ENCODE data around the gene BCL7A. TPM values are rescaled to one million over a fixed set of nuclear protein-coding genes. Genes with fewer than 3 reads are reported as not detected.

The BCL7A gene
- total and polyA plus RNA-seq, 2 of the 8 experiments (the other 6 are each of a cell fraction or from before 2014, with no cell fraction given): 11.9 to 12.7 TPM

DNA sequence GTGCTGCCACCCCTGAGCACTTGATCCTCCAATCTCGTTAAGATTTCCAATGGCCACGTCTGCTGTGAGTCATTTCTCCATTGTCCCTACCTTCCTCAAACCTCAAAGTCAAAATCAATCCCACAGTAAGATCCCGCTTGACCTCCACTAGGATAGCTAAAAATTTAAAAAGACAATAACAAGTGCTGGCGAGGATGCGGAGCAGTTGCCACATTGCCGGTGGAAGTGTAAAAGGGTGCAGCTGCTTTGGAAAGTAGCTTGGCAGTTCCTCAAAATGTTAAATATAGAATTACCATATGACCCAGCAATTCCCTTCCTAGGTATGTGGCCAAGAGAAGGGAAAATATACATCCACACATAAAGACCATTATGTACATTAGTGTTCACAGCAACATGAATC, 9.5 kb upstream of the BCL7A start:
- Histone ChIP-seq H3K23ac (ENCODE audit: insufficient read length) (no peak overlapping the region), H2AK5ac (ENCODE audit: low read depth, low read length) (no peak overlapping the region), H3K4ac (replicated peaks; ENCODE audit: insufficient read length, low read depth, low read length) (no peak overlapping the region), H3K14ac (ENCODE audit: insufficient read length) (no peak overlapping the region), H3K4me1 (replicated peaks in 1 of 4; ENCODE audit: control insufficient read depth in 3 of 4, insufficient read depth in 4 of 4, low read length in 3 of 4) (no peaks in the 10 kb centered on the region), H3K27ac (ENCODE audit: low read depth, low read length) (no peak overlapping the region), H3K9me3 (ENCODE audit: insufficient read depth in 2 of 2, low read depth in 1 of 2, low read length in 1 of 2) (no peaks in the 10 kb centered on the region), H2BK120ac (replicated peaks; ENCODE audit: low read depth, low read length) (no peak overlapping the region), H2BK5ac (ENCODE audit: low read depth, low read length) (no peak overlapping the region), H4K5ac (ENCODE audit: insufficient read length, low read depth, low read length) (no peak overlapping the region), H3K4me3 (ENCODE audit: extremely low read depth in 1 of 4, insufficient read depth in 2 of 4, low read depth in 3 of 4, low read length in 4 of 4) (no peak overlapping the region), H3K56ac (replicated peaks; ENCODE audit: insufficient read length, low read depth, low read length) (no peak overlapping the region), H3K9ac (replicated peaks in 1 of 4; ENCODE audit: extremely low read depth in 1 of 4, low read depth in 3 of 4, low read length in 3 of 4) (no peak overlapping the region), H3K23me2 (ENCODE audit: low read depth, low read length) (no peaks in the 10 kb centered on the region), H4K8ac (ENCODE audit: extremely low read depth, insufficient read depth, low read length) (no peak overlapping the region), H2BK15ac (ENCODE audit: low read length) (no peak overlapping the region), H3K36me3 (ENCODE audit: control insufficient read depth in 2 of 4, insufficient read depth in 4 of 4, low read length in 3 of 4) (no peaks in the 10 kb centered on the region), H2AFZ (ENCODE audit: low read length) (no peak overlapping the region), H4K91ac (replicated peaks; ENCODE audit: insufficient read length, low read length) (no peak overlapping the region), H3K18ac (ENCODE audit: extremely low read depth, low read length) (no peak overlapping the region), H3K27me3 (replicated peaks in 1 of 4; ENCODE audit: control insufficient read depth in 3 of 4, extremely low read depth in 1 of 4, insufficient read depth in 3 of 4, low read length in 3 of 4) (no peaks in the 10 kb centered on the region), H3K79me2 (ENCODE audit: control insufficient read depth in 1 of 2, insufficient read depth in 2 of 2, low read length in 2 of 2) (no peaks in the 10 kb centered on the region), H2BK20ac (ENCODE audit: low read length) (no peak overlapping the region), H4K20me1 (replicated peaks in 1 of 2; ENCODE audit: control insufficient read depth in 1 of 2, insufficient read depth in 2 of 2, low read length in 2 of 2) (no peaks in the 10 kb centered on the region), H3K4me2 (ENCODE audit: insufficient read depth in 1 of 2, low read depth in 2 of 2, low read length in 2 of 2) (no peak overlapping the region), H2BK12ac (ENCODE audit: low read depth, low read length) (no peak overlapping the region), H3K79me1 (ENCODE audit: low read depth, low read length) (no peaks in the 10 kb centered on the region)
- no peak for FAIRE-seq
- DNase-seq (ENCODE audit: low read depth in 1 of 2, low spot score in 2 of 2): no peak
- no peak for TF ChIP-seq GABPA (IDR thresholded peaks at IDR 0.05; ENCODE audit: borderline replicate concordance, insufficient read depth, low read length)
- TF ChIP-seq FOSL1 (IDR thresholded peaks at IDR 0.05; ENCODE audit: insufficient read depth, low read depth, low read length): no peak
- TF ChIP-seq SIX5 (IDR thresholded peaks at IDR 0.05; ENCODE audit: low read depth, low read length): no peak
- TF ChIP-seq TAF1 (IDR thresholded peaks at IDR 0.05; ENCODE audit: low read depth, low read length): no peak
- TF ChIP-seq BCL11A (IDR thresholded peaks at IDR 0.05; ENCODE audit: low read depth in 2 of 2, low read length in 2 of 2): no peak
- TF ChIP-seq CHD2 (IDR thresholded peaks at IDR 0.05; ENCODE audit: low read length): no peak
- TF ChIP-seq JUN (IDR thresholded peaks at IDR 0.05; ENCODE audit: low read depth, low read length): no peak
- no peak for TF ChIP-seq SIRT6 (IDR thresholded peaks at IDR 0.05; ENCODE audit: low read length)
- TF ChIP-seq NRF1 (IDR thresholded peaks at IDR 0.05; ENCODE audit: low read depth, low read length): no peak
- no peak for TF ChIP-seq SAP30 (IDR thresholded peaks at IDR 0.05; ENCODE audit: insufficient read depth, insufficient replicate concordance, low read length)
- TF ChIP-seq CTBP2 (IDR thresholded peaks at IDR 0.05; ENCODE audit: borderline replicate concordance, insufficient read depth, insufficient read length, low read length): no peak
- ChIA-PET POLR2A (ENCODE audit: partially characterized antibody) (interaction anchor here (1.0 to 1.4 kb wide), 2 partner anchors 9 to 31 kb away, joined by 4 to 7 read pairs; partner anchors contain the start of gene BCL7A), CTCF (ENCODE audit: partially characterized antibody) (interaction anchor here (0.5 to 1.8 kb wide), 6 partner anchors 17 to 78 kb away, joined by 3 to 5 read pairs (median 3); no protein-coding TSS in a partner anchor)
- WGBS, 2 experiments (ENCODE audit: extremely low coverage in 1 of 2, insufficient coverage in 1 of 2, insufficient read length in 1 of 2, insufficient replicate concordance in 2 of 2, low coverage in 1 of 2, low lambda C conversion rate in 2 of 2, missing lambda C conversion rate in 1 of 2): 96% methylated on average over 6 of the region's 6 CpGs; no CpG with 5 or more reads in 1 of the 2 experiments
